GM23338 (cell line): ENCODE measurements around the gene ORAI2. TPM values are rescaled to one million over a fixed set of nuclear protein-coding genes. Genes with fewer than 3 reads are reported as not detected.

Source experiments
- ATAC-seq: fragments of 200-7000 bp; cut with Tn5 transposase; 3 replicates; pipeline ENCODE4 v1.9.1; 2020
- DNase-seq: peaks from one replicate; pipeline ENCODE4 v3.0.0-alpha.2; 2015; ENCODE audit warnings: low spot score
- H2AFZ ChIP-seq: fragments of 200-600 bp; sonication (generic); 2 replicates; pipeline ENCODE4 v1.8.0; 2016; ENCODE audit warnings: antibody characterized with exemption, mild to moderate bottlenecking, moderate library complexity
- H3F3A ChIP-seq: fragments of 200-600 bp; sonication (generic); replicated peaks from 2 replicates; pipeline ENCODE4 v1.8.0; 2017; ENCODE audit warnings: antibody characterized with exemption, mixed run types, low read depth
- H3K27ac ChIP-seq: fragments of 200-600 bp; sonication (generic); 2 replicates; pipeline ENCODE4 v1.6.1; 2016; ENCODE audit warnings: low read depth
- H3K27me3 ChIP-seq: fragments of 200-600 bp; sonication (generic); 2 replicates; pipeline ENCODE4 v1.8.0; 2016; ENCODE audit warnings: mild to moderate bottlenecking, mixed run types, moderate library complexity; ENCODE audit not compliant: insufficient read depth
- H3K36me3 ChIP-seq: fragments of 200-600 bp; sonication (generic); 2 replicates; pipeline ENCODE4 v1.8.0; 2016; ENCODE audit warnings: mild to moderate bottlenecking; ENCODE audit not compliant: insufficient read depth
- H3K4me1 ChIP-seq: fragments of 200-600 bp; sonication (generic); 2 replicates; pipeline ENCODE4 v1.8.0; 2016; ENCODE audit warnings: mild to moderate bottlenecking, moderate library complexity; ENCODE audit not compliant: insufficient read depth
- H3K4me2 ChIP-seq: fragments of 200-600 bp; sonication (generic); 2 replicates; pipeline ENCODE4 v1.7.1; 2017; ENCODE audit warnings: mixed run types
- H3K4me3 ChIP-seq: fragments of 200-600 bp; sonication (generic); 2 replicates; pipeline ENCODE4 v1.6.1; 2016; ENCODE audit warnings: mixed run types
- H3K79me2 ChIP-seq: fragments of 200-600 bp; sonication (generic); replicated peaks from 2 replicates; pipeline ENCODE4 v1.8.0; 2017; ENCODE audit warnings: mild to moderate bottlenecking; ENCODE audit not compliant: insufficient read depth
- H3K9me2 ChIP-seq: fragments of 200-600 bp; sonication (generic); 2 replicates; pipeline ENCODE4 v1.8.0; 2017; ENCODE audit not compliant: insufficient read depth
- H4K20me1 ChIP-seq: fragments of 200-600 bp; sonication (generic); replicated peaks from 2 replicates; pipeline ENCODE4 v1.8.0; 2017; ENCODE audit warnings: mild to moderate bottlenecking; ENCODE audit not compliant: insufficient read depth
- H3K27ac Mint-ChIP-seq: 2 replicates; pipeline ENCODE4 v1.8.0; 2020; ENCODE audit warnings: inconsistent platforms, mild to moderate bottlenecking, moderate library complexity, mixed read lengths
- H3K27me3 Mint-ChIP-seq: 3 replicates; pipeline ENCODE4 v1.8.0; 2022; ENCODE audit warnings: low read depth, mild to moderate bottlenecking, moderate library complexity, mixed read lengths, inconsistent platforms; ENCODE audit not compliant: insufficient read depth, poor library complexity
- H3K36me3 Mint-ChIP-seq: 3 replicates; pipeline ENCODE4 v1.8.0; 2021; ENCODE audit warnings: low read depth, mild to moderate bottlenecking, inconsistent platforms, moderate library complexity, mixed read lengths
- H3K4me1 Mint-ChIP-seq: 3 replicates; pipeline ENCODE4 v1.8.0; 2020; ENCODE audit warnings: mild to moderate bottlenecking, inconsistent platforms, mixed read lengths
- H3K4me3 Mint-ChIP-seq: 3 replicates; pipeline ENCODE4 v1.8.0; 2021; ENCODE audit warnings: moderate library complexity, mild to moderate bottlenecking, inconsistent platforms, mixed read lengths
- H3K9me3 Mint-ChIP-seq: 3 replicates; pipeline ENCODE4 v1.8.0; 2020; ENCODE audit warnings: moderate library complexity, mild to moderate bottlenecking, inconsistent platforms, mixed read lengths
- CREB1 ChIP-seq: fragments of 250-450 bp; sonication (Bioruptor Pico); IDR thresholded peaks from 2 replicates; pipeline ENCODE4 v1.5.0; 2020; ENCODE audit warnings: low read depth, mild to moderate bottlenecking, moderate library complexity
- EZH2 ChIP-seq: fragments of 200-600 bp; sonication (generic); IDR thresholded peaks from one replicate; pipeline ENCODE4 v1.8.0; 2017; ENCODE audit warnings: antibody characterized with exemption, mild to moderate bottlenecking, low read depth; ENCODE audit not compliant: unreplicated experiment
- NANOG ChIP-seq: IDR thresholded peaks from 2 replicates; pipeline ENCODE4 v1.6.1; 2016; ENCODE audit warnings: antibody characterized with exemption, borderline replicate concordance
- REST ChIP-seq: IDR thresholded peaks from one replicate; pipeline ENCODE4 v1.6.1; 2018; ENCODE audit warnings: antibody characterized with exemption; ENCODE audit not compliant: unreplicated experiment
- STAT1 ChIP-seq: IDR thresholded peaks from one replicate; pipeline ENCODE4 v1.6.1; 2016; ENCODE audit warnings: antibody characterized with exemption; ENCODE audit not compliant: unreplicated experiment
- ZNF331 ChIP-seq: fragments of 250-450 bp; sonication (Bioruptor Pico); IDR thresholded peaks from 2 replicates; pipeline ENCODE4 v1.5.0; 2020; ENCODE audit warnings: low read depth, mild to moderate bottlenecking, moderate library complexity
- polyA plus RNA-seq: library from polyadenylated mRNA; unstranded; fragments of >200 nt; fragmentation: Nextera tagmentation; extraction: Ambion mirVana; gene quantifications from 2 replicates; pipeline ENCODE4 v1.2.1, GENCODE V29; 2016
- total RNA-seq: library from RNA; depleted of rRNA; stranded (reverse); fragments of >200 nt; shearing (Covaris generic); gene quantifications from 2 replicates; pipeline ENCODE4 v1.2.3, GENCODE V29; 2014
- TF ChIP-seq, protein P1 (sequence below), 2 experiments: fragments of 200-600 bp in 1 of 2; sonication (generic) in 1 of 2; conservative IDR thresholded peaks; 2 replicates each; pipeline versions ENCODE4 v1.5.1 to v1.6.1; 2016 to 2017; ENCODE audit warnings: antibody characterized with exemption in 2 of 2, low read depth in 2 of 2, mild to moderate bottlenecking in 2 of 2, moderate library complexity in 1 of 2
- TF ChIP-seq, protein P2 (sequence below): IDR thresholded peaks from 2 replicates; pipeline ENCODE4 v1.6.1; 2016; ENCODE audit warnings: antibody characterized with exemption

ORAI2 gene
- total and polyA plus RNA-seq, 2 experiments from 2014 or later: 6.6 to 33.8 TPM

GRCh38 chr7:102444961-102445673, 11.7 kb downstream of the ORAI2 start:
- Histone ChIP-seq H3K4me3 (no peak overlapping the region), H3K79me2 (no peaks in the 10 kb centered on the region), H3K27ac (no peak overlapping the region), H3F3A (peaks cover 4% of the 10 kb centered on the region; the same call in 1 of the 2 replicates), H4K20me1 (no peaks in the 10 kb centered on the region; the same call in 1 of the 2 replicates), H2AFZ (no peak overlapping the region), H3K9me2 (no peaks in the 10 kb centered on the region), H3K4me2 (no peak overlapping the region), H3K36me3 (no peaks in the 10 kb centered on the region), H3K4me1 (peaks cover 15% of the 10 kb centered on the region), H3K27me3 (no peaks in the 10 kb centered on the region)
- ATAC-seq: no peak
- no peak for DNase-seq
- TF ChIP-seq CREB1 (CRISPR knock-in tag) (no peak), STAT1 (no peak)
- TF ChIP-seq, protein P1, sequence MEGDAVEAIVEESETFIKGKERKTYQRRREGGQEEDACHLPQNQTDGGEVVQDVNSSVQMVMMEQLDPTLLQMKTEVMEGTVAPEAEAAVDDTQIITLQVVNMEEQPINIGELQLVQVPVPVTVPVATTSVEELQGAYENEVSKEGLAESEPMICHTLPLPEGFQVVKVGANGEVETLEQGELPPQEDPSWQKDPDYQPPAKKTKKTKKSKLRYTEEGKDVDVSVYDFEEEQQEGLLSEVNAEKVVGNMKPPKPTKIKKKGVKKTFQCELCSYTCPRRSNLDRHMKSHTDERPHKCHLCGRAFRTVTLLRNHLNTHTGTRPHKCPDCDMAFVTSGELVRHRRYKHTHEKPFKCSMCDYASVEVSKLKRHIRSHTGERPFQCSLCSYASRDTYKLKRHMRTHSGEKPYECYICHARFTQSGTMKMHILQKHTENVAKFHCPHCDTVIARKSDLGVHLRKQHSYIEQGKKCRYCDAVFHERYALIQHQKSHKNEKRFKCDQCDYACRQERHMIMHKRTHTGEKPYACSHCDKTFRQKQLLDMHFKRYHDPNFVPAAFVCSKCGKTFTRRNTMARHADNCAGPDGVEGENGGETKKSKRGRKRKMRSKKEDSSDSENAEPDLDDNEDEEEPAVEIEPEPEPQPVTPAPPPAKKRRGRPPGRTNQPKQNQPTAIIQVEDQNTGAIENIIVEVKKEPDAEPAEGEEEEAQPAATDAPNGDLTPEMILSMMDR (conservative IDR thresholded peaks at IDR 0.05; ENCODE audit: low read depth in 2 of 2): no peak
- Mint-ChIP-seq H3K27me3 (peaks cover 5% of the 10 kb centered on the region), H3K4me1 (peaks cover 6% of the 10 kb centered on the region), H3K27ac (no peak overlapping the region), H3K9me3 (no peaks in the 10 kb centered on the region), H3K4me3 (no peak overlapping the region), H3K36me3 (peaks cover 17% of the 10 kb centered on the region)

DNA sequence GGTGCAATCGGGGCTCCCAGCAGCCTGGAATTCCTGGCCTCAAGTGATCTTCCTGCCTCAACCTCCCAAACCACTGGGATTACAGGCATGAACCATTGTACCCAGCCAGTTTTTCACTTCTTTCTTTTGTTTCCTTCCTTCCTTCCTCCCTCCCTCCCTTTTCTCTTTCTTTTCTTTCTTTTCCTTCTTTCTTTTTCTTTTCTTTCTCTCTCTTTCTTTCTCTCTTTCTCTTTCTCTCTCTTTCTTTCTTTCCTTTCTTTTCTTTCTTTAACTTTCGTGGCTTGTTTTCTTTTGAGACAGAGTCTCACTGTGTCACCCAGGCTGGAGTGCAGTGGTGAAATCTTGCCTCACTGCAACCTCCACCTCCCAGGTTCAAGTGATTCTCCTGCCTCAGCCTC, 12.3 kb downstream of the ORAI2 start:
- Histone ChIP-seq H3K27ac (no peak overlapping the region), H4K20me1 (no peaks in the 10 kb centered on the region; the same call in 1 of the 2 replicates), H3K4me1 (peaks cover 15% of the 10 kb centered on the region), H3K27me3 (no peaks in the 10 kb centered on the region), H3K4me2 (no peak overlapping the region), H2AFZ (no peak overlapping the region), H3K79me2 (no peaks in the 10 kb centered on the region), H3K36me3 (no peaks in the 10 kb centered on the region), H3K9me2 (no peaks in the 10 kb centered on the region), H3K4me3 (no peak overlapping the region), H3F3A (peaks cover 7% of the 10 kb centered on the region; the same call in 1 of the 2 replicates)
- H3K9me3 Mint-ChIP-seq: no peaks in the 10 kb centered on the region
- peaks cover 5% of the 10 kb centered on the region for H3K27me3 Mint-ChIP-seq
- peaks cover 17% of the 10 kb centered on the region for H3K36me3 Mint-ChIP-seq
- no peak overlapping the region; the same call in 2 of the 3 replicates for H3K4me3 Mint-ChIP-seq
- ATAC-seq (no peak), DNase-seq (no peak)
- H3K27ac Mint-ChIP-seq: no peak overlapping the region
- H3K4me1 Mint-ChIP-seq: peaks cover 6% of the 10 kb centered on the region
- TF ChIP-seq EZH2: no peak
- no peak for TF ChIP-seq NANOG
- no peak for TF ChIP-seq CREB1 (CRISPR knock-in tag)
- no peak for TF ChIP-seq REST
- no peak for TF ChIP-seq ZNF331 (CRISPR knock-in tag)
- TF ChIP-seq, protein P2, sequence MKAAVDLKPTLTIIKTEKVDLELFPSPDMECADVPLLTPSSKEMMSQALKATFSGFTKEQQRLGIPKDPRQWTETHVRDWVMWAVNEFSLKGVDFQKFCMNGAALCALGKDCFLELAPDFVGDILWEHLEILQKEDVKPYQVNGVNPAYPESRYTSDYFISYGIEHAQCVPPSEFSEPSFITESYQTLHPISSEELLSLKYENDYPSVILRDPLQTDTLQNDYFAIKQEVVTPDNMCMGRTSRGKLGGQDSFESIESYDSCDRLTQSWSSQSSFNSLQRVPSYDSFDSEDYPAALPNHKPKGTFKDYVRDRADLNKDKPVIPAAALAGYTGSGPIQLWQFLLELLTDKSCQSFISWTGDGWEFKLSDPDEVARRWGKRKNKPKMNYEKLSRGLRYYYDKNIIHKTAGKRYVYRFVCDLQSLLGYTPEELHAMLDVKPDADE: no peak
